Right atrium auricular region (tissue), 2 donors: Measurements from ENCODE around the gene FRAS1. TPM values are rescaled to one million over a fixed set of nuclear protein-coding genes. Genes with fewer than 3 reads are reported as not detected.

ENCODE experiments used
- DNase-seq: peaks from one replicate; pipeline ENCODE4 v3.0.0-alpha.2; 2019; ENCODE audit warnings: low spot score
- H3K27ac ChIP-seq, 2 donors: fragments of 200-600 bp; sonication (generic); 1 replicate in 1 of 2; 2 replicates in 1 of 2; pipeline ENCODE4 v1.5.1; 2016 to 2019
- H3K27me3 ChIP-seq, 2 donors: fragments of 200-600 bp; sonication (generic); one replicate each; pipeline versions ENCODE4 v1.5.1 to v1.6.0; 2017 to 2019
- H3K36me3 ChIP-seq: fragments of 200-600 bp; sonication (generic); one replicate; pipeline ENCODE4 v1.5.1; 2016
- H3K4me1 ChIP-seq, 2 donors: fragments of 200-600 bp; sonication (generic); one replicate each; pipeline versions ENCODE4 v1.5.1 to v1.6.0; 2017 to 2019
- H3K4me3 ChIP-seq, 2 donors: fragments of 200-600 bp; sonication (generic); 1 replicate in 1 of 2; 2 replicates in 1 of 2; pipeline ENCODE4 v1.5.1; 2017 to 2019; ENCODE audit warnings: mild to moderate bottlenecking in 1 of 2, moderate library complexity in 1 of 2
- H3K9me3 ChIP-seq, 2 donors: fragments of 200-600 bp; sonication (generic); one replicate each; pipeline ENCODE4 v1.5.1; 2019
- total RNA-seq, 2 donors: library from RNA; depleted of rRNA; stranded (reverse); fragments of >200 nt; gene quantifications; one replicate each; pipeline ENCODE4 v1.1.0, GENCODE V29; 2016
- TF ChIP-seq, protein P1 (sequence below), 2 donors: fragments of 200-600 bp; sonication (generic); IDR thresholded peaks; one replicate each; pipeline ENCODE4 v1.5.1; 2019; ENCODE audit warnings: antibody characterized with exemption in 2 of 2

Gene FRAS1
- total RNA-seq, 2 donors from 2014 or later = 5.8 to 12.9 TPM

DNA sequence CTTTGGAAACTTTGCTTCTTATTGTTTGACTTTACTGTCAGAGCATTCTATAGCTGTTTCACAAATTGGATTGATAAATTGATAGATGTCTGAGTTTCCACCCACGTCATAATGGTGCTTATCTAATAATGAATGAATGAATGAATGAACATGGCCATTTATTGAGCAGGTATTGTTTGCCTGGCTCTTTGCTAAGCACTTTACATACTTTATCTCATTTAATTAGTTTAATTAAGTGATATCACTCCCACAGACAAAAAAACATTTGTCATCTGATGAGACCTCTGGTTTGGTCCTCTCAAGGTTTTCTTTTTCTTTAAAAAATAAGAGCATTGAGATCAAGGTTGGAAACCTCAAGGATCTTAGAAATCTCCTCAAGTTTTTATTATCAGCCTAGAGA is 2.8 kb downstream of the FRAS1 start:
- Histone ChIP-seq H3K4me3 (no peak overlapping the region), H3K9me3 (no peaks in the 10 kb centered on the region), H3K27ac (no peak overlapping the region), H3K27me3 (no peaks in the 10 kb centered on the region), H3K36me3 (no peaks in the 10 kb centered on the region), H3K4me1 (peaks cover 0 to 35% of the 10 kb centered on the region in 2 donors)
- TF ChIP-seq, protein P1, sequence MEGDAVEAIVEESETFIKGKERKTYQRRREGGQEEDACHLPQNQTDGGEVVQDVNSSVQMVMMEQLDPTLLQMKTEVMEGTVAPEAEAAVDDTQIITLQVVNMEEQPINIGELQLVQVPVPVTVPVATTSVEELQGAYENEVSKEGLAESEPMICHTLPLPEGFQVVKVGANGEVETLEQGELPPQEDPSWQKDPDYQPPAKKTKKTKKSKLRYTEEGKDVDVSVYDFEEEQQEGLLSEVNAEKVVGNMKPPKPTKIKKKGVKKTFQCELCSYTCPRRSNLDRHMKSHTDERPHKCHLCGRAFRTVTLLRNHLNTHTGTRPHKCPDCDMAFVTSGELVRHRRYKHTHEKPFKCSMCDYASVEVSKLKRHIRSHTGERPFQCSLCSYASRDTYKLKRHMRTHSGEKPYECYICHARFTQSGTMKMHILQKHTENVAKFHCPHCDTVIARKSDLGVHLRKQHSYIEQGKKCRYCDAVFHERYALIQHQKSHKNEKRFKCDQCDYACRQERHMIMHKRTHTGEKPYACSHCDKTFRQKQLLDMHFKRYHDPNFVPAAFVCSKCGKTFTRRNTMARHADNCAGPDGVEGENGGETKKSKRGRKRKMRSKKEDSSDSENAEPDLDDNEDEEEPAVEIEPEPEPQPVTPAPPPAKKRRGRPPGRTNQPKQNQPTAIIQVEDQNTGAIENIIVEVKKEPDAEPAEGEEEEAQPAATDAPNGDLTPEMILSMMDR (IDR thresholded peaks at IDR 0.05) = no peak
- DNase-seq = no peak

DNA sequence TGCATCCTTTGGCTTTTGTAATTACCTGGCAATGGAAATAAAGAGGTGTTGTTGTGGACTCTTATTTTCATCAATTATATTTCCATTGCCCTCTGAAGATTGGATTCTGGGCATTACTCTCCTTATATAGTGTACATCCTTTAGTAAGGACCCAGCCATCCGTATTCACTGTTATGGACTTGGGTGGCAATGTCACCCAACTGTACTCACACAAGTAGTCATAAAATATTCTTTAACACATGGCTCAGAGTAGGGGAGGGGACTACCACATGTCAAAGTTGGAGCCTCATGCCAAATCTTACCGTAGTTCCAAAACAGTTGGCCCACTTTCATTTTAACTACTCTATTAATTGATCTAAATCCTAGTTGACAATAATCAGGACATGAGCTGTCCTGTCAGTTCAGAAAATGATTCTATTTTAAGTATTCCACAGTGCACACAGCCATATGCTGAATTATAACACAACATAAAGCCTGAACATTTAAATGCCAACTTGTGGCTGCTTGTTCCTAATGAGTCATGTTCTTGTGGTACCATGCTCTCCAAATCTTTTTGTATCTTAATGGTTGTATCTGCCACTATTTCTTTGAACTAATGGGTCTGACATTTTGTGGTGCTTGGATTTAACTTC is 4.9 kb downstream of the FRAS1 start:
- no peak for DNase-seq
- no peaks in the 10 kb centered on the region for H3K27me3 ChIP-seq
- no peak overlapping the region for H3K4me3 ChIP-seq

DNA sequence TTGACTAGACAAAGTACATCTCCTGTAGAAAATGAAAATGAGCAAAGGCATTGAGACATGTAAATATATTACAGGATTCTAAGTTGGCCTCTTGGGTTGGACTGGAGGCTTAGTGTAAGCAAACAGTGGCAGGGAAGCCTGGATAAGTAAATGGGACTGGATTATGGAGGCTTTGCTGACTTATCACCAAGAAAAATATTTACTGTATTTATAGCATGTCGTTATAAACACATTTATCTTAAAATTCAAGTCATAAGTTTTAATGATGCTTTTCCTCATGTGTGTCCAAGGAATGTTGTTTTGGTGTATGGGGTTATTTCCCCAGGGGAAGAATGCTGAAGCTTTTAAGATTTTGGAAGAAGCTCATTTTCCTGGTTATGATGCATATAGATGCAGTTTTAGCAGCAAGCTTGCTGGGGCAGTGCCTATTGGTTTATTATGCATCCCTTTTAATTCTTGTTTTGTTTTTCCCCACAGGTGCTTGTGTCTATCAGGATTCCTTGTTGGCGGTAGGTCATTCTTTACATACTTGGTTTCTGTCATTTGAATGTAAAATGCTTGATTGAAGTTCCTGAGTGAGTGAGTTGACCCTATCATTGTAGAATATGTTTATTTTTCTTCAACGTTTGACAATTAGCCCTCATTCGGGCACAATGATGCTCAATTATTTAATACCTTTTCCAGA is 8.5 kb downstream of the FRAS1 start:
- Histone ChIP-seq H3K4me3 (no peak overlapping the region), H3K27me3 (no peaks in the 10 kb centered on the region), H3K27ac (no peak overlapping the region), H3K9me3 (no peaks in the 10 kb centered on the region), H3K4me1 (no peaks in the 10 kb centered on the region), H3K36me3 (no peaks in the 10 kb centered on the region)
- no peak for DNase-seq
- TF ChIP-seq, protein P1 (IDR thresholded peaks at IDR 0.05) = no peak

More for the DNA sequence above, 4.9 kb downstream of the FRAS1 start:
- H3K4me1 ChIP-seq = peaks cover 0 to 19% of the 10 kb centered on the region in 2 donors
- no peaks in the 10 kb centered on the region for H3K9me3 ChIP-seq
- no peak overlapping the region for H3K27ac ChIP-seq
- TF ChIP-seq, protein P1 (IDR thresholded peaks at IDR 0.05) = no peak
- H3K36me3 ChIP-seq = no peaks in the 10 kb centered on the region

DNA sequence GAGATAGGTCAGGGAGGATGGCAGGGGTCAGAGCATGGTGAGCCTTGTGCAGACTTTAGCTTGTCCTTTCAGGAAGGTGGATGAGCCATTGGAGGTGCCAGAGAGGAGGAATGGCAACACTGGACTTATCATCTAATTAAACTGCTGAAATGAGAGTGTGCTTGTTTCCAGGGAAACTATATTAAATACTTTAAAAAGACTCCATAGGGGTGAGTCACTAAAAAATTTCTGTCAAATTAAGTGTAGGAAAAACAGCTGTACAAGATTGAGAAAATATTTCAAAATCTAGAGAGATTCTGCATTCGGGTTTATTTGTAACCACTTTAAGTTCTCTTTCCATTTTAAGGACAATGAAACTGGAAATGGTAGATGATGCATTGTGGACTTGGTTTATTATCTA is 11.4 kb downstream of the FRAS1 start:
- Histone ChIP-seq H3K36me3 (no peaks in the 10 kb centered on the region), H3K27me3 (no peaks in the 10 kb centered on the region), H3K9me3 (no peaks in the 10 kb centered on the region), H3K4me3 (no peak overlapping the region), H3K4me1 (no peaks in the 10 kb centered on the region), H3K27ac (no peak overlapping the region)
- TF ChIP-seq, protein P1 (IDR thresholded peaks at IDR 0.05) = no peak
- DNase-seq = no peak

GRCh38 chr4:78069319-78069718 is 12.2 kb downstream of the FRAS1 start:
- Histone ChIP-seq H3K9me3 (no peaks in the 10 kb centered on the region), H3K4me1 (no peaks in the 10 kb centered on the region), H3K36me3 (no peaks in the 10 kb centered on the region), H3K27ac (no peak overlapping the region), H3K4me3 (no peak overlapping the region), H3K27me3 (no peaks in the 10 kb centered on the region)
- no peak for DNase-seq
- TF ChIP-seq, protein P1 (IDR thresholded peaks at IDR 0.05) = no peak
